ENCODE data around the gene SIRPB2.
"Not testable (repeated sequence)": the region's sequence is repeated elsewhere in the genome, so short reads cannot be mapped to it uniquely, and the experiment has no call there.

The SIRPB2 gene

GRCh38 chr20:1499528-1500420, 8.6 kb upstream of the SIRPB2 start:
- no peak for FAIRE-seq

- not testable (repeated sequence) for FAIRE-seq
Observed at GRCh38 chr20:1497371-1497770, 6.2 kb upstream of the SIRPB2 start.

GRCh38 chr20:1496930-1497329, 5.7 kb upstream of the SIRPB2 start:
- FAIRE-seq, result no peak

GRCh38 chr20:1494436-1494835, 3.2 kb upstream of the SIRPB2 start:
- no peak for FAIRE-seq

GRCh38 chr20:1493536-1493935, 2.3 kb upstream of the SIRPB2 start:
- no peak for FAIRE-seq

- FAIRE-seq, result no peak
Observed at GRCh38 chr20:1491860-1492642, 831 bp upstream of the SIRPB2 start.

- FAIRE-seq, result no peak
Observed at GRCh38 chr20:1490643-1491195, 501 bp downstream of the SIRPB2 start.

- FAIRE-seq, result no peak
Observed at GRCh38 chr20:1489764-1490436, 1.3 kb downstream of the SIRPB2 start.

- FAIRE-seq, result no peak
Observed at GRCh38 chr20:1489325-1489724, 1.9 kb downstream of the SIRPB2 start.

- no peak for FAIRE-seq
Observed at GRCh38 chr20:1486566-1486965, 4.7 kb downstream of the SIRPB2 start.

- no peak for FAIRE-seq
Observed at GRCh38 chr20:1484438-1485116, 6.6 kb downstream of the SIRPB2 start.

- FAIRE-seq, result no peak
Observed at GRCh38 chr20:1479831-1480595, 11.2 kb downstream of the SIRPB2 start.

GRCh38 chr20:1478566-1478965, 12.7 kb downstream of the SIRPB2 start:
- FAIRE-seq, result no peak

- no peak for FAIRE-seq
Observed at GRCh38 chr20:1477896-1478490, 13.2 kb downstream of the SIRPB2 start.

- no peak for FAIRE-seq
Observed at GRCh38 chr20:1474817-1475603, 16.2 kb downstream of the SIRPB2 start.

- FAIRE-seq, result no peak
Observed at GRCh38 chr20:1474325-1474724, 16.9 kb downstream of the SIRPB2 start.

- no peak for FAIRE-seq
Observed at GRCh38 chr20:1473246-1474220, 17.7 kb downstream of the SIRPB2 start.

GRCh38 chr20:1472556-1473245, 18.5 kb downstream of the SIRPB2 start:
- no peak for FAIRE-seq

GRCh38 chr20:1471242-1471641, 20.0 kb downstream of the SIRPB2 start:
- no peak for FAIRE-seq
